ENCODE results near the gene STPG4. TPM values are rescaled to one million over a fixed set of nuclear protein-coding genes. Genes with fewer than 3 reads are reported as not detected.

Gene STPG4
- total RNA-seq, 1 experiment from 2014 or later, result not detected

- H3K9me2 ChIP-seq (replicated peaks; ENCODE audit: insufficient read depth, low read length), result no peaks in the 10 kb centered on the region
- no peak overlapping the region for H2AFZ ChIP-seq (ENCODE audit: low read length)
- peaks cover 34% of the 10 kb centered on the region for H3K36me3 ChIP-seq (ENCODE audit: insufficient read depth, low read length)
- H3K4me3 ChIP-seq (ENCODE audit: low read length), result no peak overlapping the region
- H3K27ac ChIP-seq (ENCODE audit: low read length), result no peak overlapping the region
- H3K27me3 ChIP-seq (ENCODE audit: low read length), result no peaks in the 10 kb centered on the region
- no peaks in the 10 kb centered on the region for H4K20me1 ChIP-seq (ENCODE audit: insufficient read depth, low read depth, low read length)
- H3K9ac ChIP-seq (ENCODE audit: low read length), result no peak overlapping the region
- no peaks in the 10 kb centered on the region for H3K9me3 ChIP-seq (ENCODE audit: low read length)
- no peaks in the 10 kb centered on the region for H3K4me1 ChIP-seq (ENCODE audit: low read length)
- H3K4me2 ChIP-seq (ENCODE audit: low read depth, low read length, poor library complexity, severe bottlenecking), result no peak overlapping the region
- DNase-seq, result no peak
- H3K79me2 ChIP-seq (ENCODE audit: low read length), result no peaks in the 10 kb centered on the region
These were observed 108.8 kb downstream of the STPG4 start for GRCh38 chr2:47046271-47046670.

GRCh38 chr2:47043891-47044239 is 111.2 kb downstream of the STPG4 start:
- no peaks in the 10 kb centered on the region for H3K79me2 ChIP-seq (ENCODE audit: low read length)
- no peak overlapping the region for H3K4me2 ChIP-seq (ENCODE audit: low read depth, low read length, poor library complexity, severe bottlenecking)
- no peaks in the 10 kb centered on the region for H3K4me1 ChIP-seq (ENCODE audit: low read length)
- H3K27ac ChIP-seq (ENCODE audit: low read length), result no peak overlapping the region
- H3K9ac ChIP-seq (ENCODE audit: low read length), result no peak overlapping the region
- H3K36me3 ChIP-seq (ENCODE audit: insufficient read depth, low read length), result peaks cover 26% of the 10 kb centered on the region
- H3K4me3 ChIP-seq (ENCODE audit: low read length), result no peak overlapping the region
- H3K27me3 ChIP-seq (ENCODE audit: low read length), result no peaks in the 10 kb centered on the region
- no peaks in the 10 kb centered on the region for H3K9me2 ChIP-seq (replicated peaks; ENCODE audit: insufficient read depth, low read length)
- DNase-seq, result no peak
- no peak overlapping the region for H2AFZ ChIP-seq (ENCODE audit: low read length)
- H4K20me1 ChIP-seq (ENCODE audit: insufficient read depth, low read depth, low read length), result no peaks in the 10 kb centered on the region
- no peaks in the 10 kb centered on the region for H3K9me3 ChIP-seq (ENCODE audit: low read length)

- H3K4me2 ChIP-seq (ENCODE audit: low read depth, low read length, poor library complexity, severe bottlenecking), result no peak overlapping the region
- H3K4me1 ChIP-seq (ENCODE audit: low read length), result no peaks in the 10 kb centered on the region
- no peak overlapping the region for H2AFZ ChIP-seq (ENCODE audit: low read length)
- peaks cover 26% of the 10 kb centered on the region for H3K36me3 ChIP-seq (ENCODE audit: insufficient read depth, low read length)
- H3K27me3 ChIP-seq (ENCODE audit: low read length), result no peaks in the 10 kb centered on the region
- H3K27ac ChIP-seq (ENCODE audit: low read length), result no peak overlapping the region
- H3K79me2 ChIP-seq (ENCODE audit: low read length), result no peaks in the 10 kb centered on the region
- no peaks in the 10 kb centered on the region for H3K9me3 ChIP-seq (ENCODE audit: low read length)
- no peak for DNase-seq
- no peaks in the 10 kb centered on the region for H3K9me2 ChIP-seq (replicated peaks; ENCODE audit: insufficient read depth, low read length)
- no peak overlapping the region for H3K4me3 ChIP-seq (ENCODE audit: low read length)
- no peak overlapping the region for H3K9ac ChIP-seq (ENCODE audit: low read length)
- H4K20me1 ChIP-seq (ENCODE audit: insufficient read depth, low read depth, low read length), result no peaks in the 10 kb centered on the region
These were observed 111.8 kb downstream of the STPG4 start for GRCh38 chr2:47043142-47043890.

GRCh38 chr2:47041891-47042684 is 113.0 kb downstream of the STPG4 start:
- no peak overlapping the region for H3K9ac ChIP-seq (ENCODE audit: low read length)

GRCh38 chr2:47041063-47041462 is 114.0 kb downstream of the STPG4 start:
- H2AFZ ChIP-seq (ENCODE audit: low read length), result no peak overlapping the region
- no peaks in the 10 kb centered on the region for H3K79me2 ChIP-seq (ENCODE audit: low read length)
- H3K27ac ChIP-seq (ENCODE audit: low read length), result no peak overlapping the region
- H3K9ac ChIP-seq (ENCODE audit: low read length), result no peak overlapping the region
- no peak for DNase-seq
- H3K4me2 ChIP-seq (ENCODE audit: low read depth, low read length, poor library complexity, severe bottlenecking), result no peak overlapping the region
- peaks cover 17% of the 10 kb centered on the region for H3K36me3 ChIP-seq (ENCODE audit: insufficient read depth, low read length)
- no peaks in the 10 kb centered on the region for H3K27me3 ChIP-seq (ENCODE audit: low read length)
- H3K4me3 ChIP-seq (ENCODE audit: low read length), result no peak overlapping the region
- no peaks in the 10 kb centered on the region for H3K9me3 ChIP-seq (ENCODE audit: low read length)
- no peaks in the 10 kb centered on the region for H3K4me1 ChIP-seq (ENCODE audit: low read length)
- peaks cover 3% of the 10 kb centered on the region for H4K20me1 ChIP-seq (ENCODE audit: insufficient read depth, low read depth, low read length)
- H3K9me2 ChIP-seq (replicated peaks; ENCODE audit: insufficient read depth, low read length), result no peaks in the 10 kb centered on the region

More at GRCh38 chr2:47041891-47042684, 113.0 kb downstream of the STPG4 start:
- no peaks in the 10 kb centered on the region for H3K9me2 ChIP-seq (replicated peaks; ENCODE audit: insufficient read depth, low read length)
- H3K27ac ChIP-seq (ENCODE audit: low read length), result no peak overlapping the region
- no peaks in the 10 kb centered on the region for H3K27me3 ChIP-seq (ENCODE audit: low read length)
- no peak overlapping the region for H3K4me2 ChIP-seq (ENCODE audit: low read depth, low read length, poor library complexity, severe bottlenecking)
- no peaks in the 10 kb centered on the region for H3K9me3 ChIP-seq (ENCODE audit: low read length)
- DNase-seq, result no peak
- no peaks in the 10 kb centered on the region for H3K4me1 ChIP-seq (ENCODE audit: low read length)
- no peaks in the 10 kb centered on the region for H4K20me1 ChIP-seq (ENCODE audit: insufficient read depth, low read depth, low read length)
- H3K79me2 ChIP-seq (ENCODE audit: low read length), result no peaks in the 10 kb centered on the region
- H2AFZ ChIP-seq (ENCODE audit: low read length), result no peak overlapping the region
- no peak overlapping the region for H3K4me3 ChIP-seq (ENCODE audit: low read length)
- H3K36me3 ChIP-seq (ENCODE audit: insufficient read depth, low read length), result peaks cover 22% of the 10 kb centered on the region

- no peaks in the 10 kb centered on the region for H3K27me3 ChIP-seq (ENCODE audit: low read length)
- no peak overlapping the region for H3K9ac ChIP-seq (ENCODE audit: low read length)
- no peak overlapping the region for H3K4me3 ChIP-seq (ENCODE audit: low read length)
- H3K9me2 ChIP-seq (replicated peaks; ENCODE audit: insufficient read depth, low read length), result no peaks in the 10 kb centered on the region
- H3K36me3 ChIP-seq (ENCODE audit: insufficient read depth, low read length), result peaks cover 15% of the 10 kb centered on the region
- DNase-seq, result no peak
- H3K27ac ChIP-seq (ENCODE audit: low read length), result no peak overlapping the region
- H2AFZ ChIP-seq (ENCODE audit: low read length), result no peak overlapping the region
- H3K79me2 ChIP-seq (ENCODE audit: low read length), result no peaks in the 10 kb centered on the region
- peaks cover 7% of the 10 kb centered on the region for H4K20me1 ChIP-seq (ENCODE audit: insufficient read depth, low read depth, low read length)
- H3K9me3 ChIP-seq (ENCODE audit: low read length), result no peaks in the 10 kb centered on the region
- no peaks in the 10 kb centered on the region for H3K4me1 ChIP-seq (ENCODE audit: low read length)
- no peak overlapping the region for H3K4me2 ChIP-seq (ENCODE audit: low read depth, low read length, poor library complexity, severe bottlenecking)
These were observed 114.5 kb downstream of the STPG4 start for GRCh38 chr2:47040651-47041050.

GRCh38 chr2:47039913-47040562 is 115.1 kb downstream of the STPG4 start:
- no peak overlapping the region for H3K27ac ChIP-seq (ENCODE audit: low read length)
- no peaks in the 10 kb centered on the region for H3K9me3 ChIP-seq (ENCODE audit: low read length)
- H3K4me2 ChIP-seq (ENCODE audit: low read depth, low read length, poor library complexity, severe bottlenecking), result no peak overlapping the region
- H3K36me3 ChIP-seq (ENCODE audit: insufficient read depth, low read length), result peaks cover 11% of the 10 kb centered on the region; the same call in 1 of the 2 replicates
- no peaks in the 10 kb centered on the region for H3K27me3 ChIP-seq (ENCODE audit: low read length)
- peaks cover 11% of the 10 kb centered on the region for H4K20me1 ChIP-seq (ENCODE audit: insufficient read depth, low read depth, low read length)
- H3K4me3 ChIP-seq (ENCODE audit: low read length), result no peak overlapping the region
- H3K9ac ChIP-seq (ENCODE audit: low read length), result no peak overlapping the region
- no peaks in the 10 kb centered on the region for H3K4me1 ChIP-seq (ENCODE audit: low read length)
- no peaks in the 10 kb centered on the region for H3K9me2 ChIP-seq (replicated peaks; ENCODE audit: insufficient read depth, low read length)
- no peaks in the 10 kb centered on the region for H3K79me2 ChIP-seq (ENCODE audit: low read length)
- no peak overlapping the region for H2AFZ ChIP-seq (ENCODE audit: low read length)
- no peak for DNase-seq

- Histone ChIP-seq H2AFZ (ENCODE audit: low read length) (no peak overlapping the region), H3K9ac (ENCODE audit: low read length) (no peak overlapping the region), H3K79me2 (ENCODE audit: low read length) (no peaks in the 10 kb centered on the region), H3K36me3 (ENCODE audit: insufficient read depth, low read length) (peaks cover 14% of the 10 kb centered on the region; the same call in 1 of the 2 replicates), H3K4me2 (ENCODE audit: low read depth, low read length, poor library complexity, severe bottlenecking) (no peak overlapping the region), H3K9me3 (ENCODE audit: low read length) (no peaks in the 10 kb centered on the region), H3K9me2 (replicated peaks; ENCODE audit: insufficient read depth, low read length) (no peaks in the 10 kb centered on the region), H3K27ac (ENCODE audit: low read length) (no peak overlapping the region), H3K4me3 (ENCODE audit: low read length) (no peak overlapping the region), H4K20me1 (ENCODE audit: insufficient read depth, low read depth, low read length) (peaks cover 11% of the 10 kb centered on the region), H3K4me1 (ENCODE audit: low read length) (no peaks in the 10 kb centered on the region), H3K27me3 (ENCODE audit: low read length) (no peaks in the 10 kb centered on the region)
- DNase-seq, result no peak
These were observed 115.6 kb downstream of the STPG4 start for GRCh38 chr2:47039489-47039870.
